HepG2 (cell line): Measurements from ENCODE around the gene TADA2B. TPM values are rescaled to one million over a fixed set of nuclear protein-coding genes. Genes with fewer than 3 reads are reported as not detected.

ENCODE experiments used
- AFF4 ChIP-seq: sonication (generic); formaldehyde crosslinking; IDR thresholded peaks from 2 replicates; pipeline ENCODE4 v1.4.0; 2020; ENCODE audit warnings: missing genetic modification reagents
- AKAP8 ChIP-seq: sonication (generic); formaldehyde crosslinking; IDR thresholded peaks from 2 replicates; pipeline ENCODE4 v1.5.1; 2020; ENCODE audit warnings: mild to moderate bottlenecking, missing genetic modification reagents
- GMEB2 ChIP-seq: IDR thresholded peaks from 2 replicates; pipeline ENCODE4 v1.6.1; 2016; ENCODE audit warnings: missing biosample characterization, missing genetic modification reagents, low read depth
- GZF1 ChIP-seq: sonication (generic); formaldehyde crosslinking; IDR thresholded peaks from 2 replicates; pipeline ENCODE4 v1.5.1; 2020; ENCODE audit warnings: mild to moderate bottlenecking, missing genetic modification reagents
- HNF1A ChIP-seq, 2 experiments: sonication (generic) in 1 of 2; formaldehyde crosslinking in 1 of 2; IDR thresholded peaks; 2 replicates each; pipeline versions ENCODE4 v1.4.0 to v1.6.1; 2016 to 2020; ENCODE audit warnings: borderline replicate concordance in 1 of 2, low read depth in 1 of 2, mild to moderate bottlenecking in 1 of 2, missing genetic modification reagents in 1 of 2
- IRF9 ChIP-seq: sonication (generic); formaldehyde crosslinking; IDR thresholded peaks from 2 replicates; pipeline ENCODE4 v1.8.0; 2022; ENCODE audit warnings: missing genetic modification reagents, mild to moderate bottlenecking, borderline replicate concordance
- KLF11 ChIP-seq: IDR thresholded peaks from 2 replicates; pipeline ENCODE4 v1.6.1; 2016; ENCODE audit warnings: missing compliant biosample characterization
- LBX2 ChIP-seq: sonication (generic); formaldehyde crosslinking; IDR thresholded peaks from 2 replicates; pipeline ENCODE4 v1.5.0; 2020; ENCODE audit warnings: missing genetic modification reagents, mild to moderate bottlenecking, borderline replicate concordance
- MTF1 ChIP-seq: sonication (generic); formaldehyde crosslinking; IDR thresholded peaks from 2 replicates; pipeline ENCODE4 v1.5.0; 2020; ENCODE audit warnings: missing genetic modification reagents
- REPIN1 ChIP-seq: sonication (generic); formaldehyde crosslinking; IDR thresholded peaks from 2 replicates; pipeline ENCODE4 v1.8.0; 2022; ENCODE audit warnings: missing genetic modification reagents, low read depth, mild to moderate bottlenecking, borderline replicate concordance
- RFX1 ChIP-seq: fragments of 450-650 bp; IDR thresholded peaks from 2 replicates; pipeline ENCODE4 v1.6.1; 2017
- RFX5 ChIP-seq: IDR thresholded peaks from 2 replicates; pipeline ENCODE4 v1.6.1; 2011; ENCODE audit warnings: low read depth, low read length, improper control_type of control experiment
- ZBTB7A ChIP-seq: sonication (generic); formaldehyde crosslinking; IDR thresholded peaks from 2 replicates; pipeline ENCODE4 v1.8.0; 2022; ENCODE audit warnings: mild to moderate bottlenecking, missing genetic modification reagents
- ZNF205 ChIP-seq: IDR thresholded peaks from 2 replicates; pipeline ENCODE4 v1.6.1; 2018; ENCODE audit warnings: missing biosample characterization, missing genetic modification reagents
- ZNF580 ChIP-seq: IDR thresholded peaks from 2 replicates; pipeline ENCODE4 v1.6.1; 2016; ENCODE audit warnings: low read depth, borderline replicate concordance
- ZNF691 ChIP-seq: sonication (generic); formaldehyde crosslinking; IDR thresholded peaks from 2 replicates; pipeline ENCODE4 v1.4.0; 2020; ENCODE audit warnings: missing genetic modification reagents, low read depth, mild to moderate bottlenecking, borderline replicate concordance
- polyA plus RNA-seq, 8 experiments: library from polyadenylated mRNA; depleted of rRNA in 3 of 8; stranded (reverse) in 7 of 8; unstranded in 1 of 8; fragments of >200 nt; fragmentation: Illumina TruSeq in 4 of 8; extraction: Trizol in 4 of 8; gene quantifications; 2 replicates each; pipeline versions ENCODE4 v1.2.1 to v1.2.3, GENCODE V29; 2011 to 2016; ENCODE audit warnings: low read depth in 4 of 8, missing spikeins in 1 of 8, mixed read lengths in 1 of 8; ENCODE audit not compliant: insufficient read depth in 1 of 8
- total RNA-seq, 5 experiments: library from RNA; depleted of rRNA; stranded (reverse); fragments of >200 nt; fragmentation: Illumina TruSeq; extraction: Trizol; gene quantifications; 2 replicates each; pipeline ENCODE4 v1.2.3, GENCODE V29; 2016; ENCODE audit warnings: low read depth in 1 of 5

TADA2B gene
- total and polyA plus RNA-seq, 2 of the 13 experiments (the other 11 are each of a cell fraction or from before 2014, with no cell fraction given), result 4.6 to 8.9 TPM

GRCh38 chr4:7101692-7102515 is 58.7 kb downstream of the TADA2B start (continued):
- TF ChIP-seq ZNF580 (no peak), MTF1 (CRISPR knock-in tag) (no peak), RFX5 (no peak), KLF11 (no peak), REPIN1 (CRISPR knock-in tag) (no peak), ZBTB7A (CRISPR knock-in tag) (no peak), RFX1 (no peak), IRF9 (CRISPR knock-in tag) (no peak), HNF1A (IDR thresholded peaks at IDR 0.05; ENCODE audit: low read depth) (no peak), HNF1A (CRISPR knock-in tag; IDR thresholded peaks at IDR 0.05; ENCODE audit: borderline replicate concordance) (no peak), LBX2 (CRISPR knock-in tag) (no peak), AKAP8 (CRISPR knock-in tag) (no peak), AFF4 (CRISPR knock-in tag) (no peak), GZF1 (CRISPR knock-in tag) (no peak; the same call in 1 of the 2 replicates), ZNF205 (CRISPR knock-in tag) (no peak), GMEB2 (CRISPR knock-in tag) (no peak), ZNF691 (CRISPR knock-in tag) (no peak; the same call in 1 of the 2 replicates)
